ENCODE measurements around the gene FOXP4.

The FOXP4 gene

GRCh38 chr6:41511443-41512060 lies 34.6 kb upstream of the FOXP4 start:
- TF ChIP-seq GATA1 (IDR thresholded peaks at IDR 0.05; ENCODE audit: low read depth, low read length): no peak
- TF ChIP-seq POLR2A (IDR thresholded peaks at IDR 0.05; ENCODE audit: low read length): no peak
- no peak for DNase-seq

GRCh38 chr6:41512146-41512701 lies 34.0 kb upstream of the FOXP4 start:
- no peak for DNase-seq
- no peak for TF ChIP-seq POLR2A (IDR thresholded peaks at IDR 0.05; ENCODE audit: low read length)
- TF ChIP-seq GATA1 (IDR thresholded peaks at IDR 0.05; ENCODE audit: low read depth, low read length): no peak

- no peak for TF ChIP-seq POLR2A (IDR thresholded peaks at IDR 0.05; ENCODE audit: low read length)
- no peak for TF ChIP-seq GATA1 (IDR thresholded peaks at IDR 0.05; ENCODE audit: low read depth, low read length)
- no peak for DNase-seq
Observed at GRCh38 chr6:41515995-41516394, 30.2 kb upstream of the FOXP4 start.

- TF ChIP-seq POLR2A (IDR thresholded peaks at IDR 0.05; ENCODE audit: low read length): no peak
- TF ChIP-seq GATA1 (IDR thresholded peaks at IDR 0.05; ENCODE audit: low read depth, low read length): no peak
- DNase-seq: no peak
Observed at GRCh38 chr6:41518118-41518517, 28.1 kb upstream of the FOXP4 start.

GRCh38 chr6:41519305-41519744 lies 26.9 kb upstream of the FOXP4 start:
- TF ChIP-seq POLR2A (IDR thresholded peaks at IDR 0.05; ENCODE audit: low read length) (no peak), GATA1 (IDR thresholded peaks at IDR 0.05; ENCODE audit: low read depth, low read length) (no peak)
- no peak for DNase-seq

GRCh38 chr6:41519745-41520699 lies 26.2 kb upstream of the FOXP4 start:
- no peak for DNase-seq
- TF ChIP-seq GATA1 (IDR thresholded peaks at IDR 0.05; ENCODE audit: low read depth, low read length) (no peak), POLR2A (IDR thresholded peaks at IDR 0.05; ENCODE audit: low read length) (no peak)

GRCh38 chr6:41522780-41523548 lies 23.2 kb upstream of the FOXP4 start:
- TF ChIP-seq GATA1 (IDR thresholded peaks at IDR 0.05; ENCODE audit: low read depth, low read length) (no peak), POLR2A (IDR thresholded peaks at IDR 0.05; ENCODE audit: low read length) (no peak)

GRCh38 chr6:41523915-41524633 lies 22.1 kb upstream of the FOXP4 start:
- TF ChIP-seq GATA1 (IDR thresholded peaks at IDR 0.05; ENCODE audit: low read depth, low read length) (no peak), POLR2A (IDR thresholded peaks at IDR 0.05; ENCODE audit: low read length) (no peak)
- no peak for DNase-seq

More at GRCh38 chr6:41522780-41523548, 23.2 kb upstream of the FOXP4 start:
- no peak for DNase-seq

- no peak for TF ChIP-seq POLR2A (IDR thresholded peaks at IDR 0.05; ENCODE audit: low read length)
- TF ChIP-seq GATA1 (IDR thresholded peaks at IDR 0.05; ENCODE audit: low read depth, low read length): no peak
- DNase-seq: no peak
Observed at GRCh38 chr6:41524634-41525011, 21.6 kb upstream of the FOXP4 start.

GRCh38 chr6:41527721-41528408 lies 18.3 kb upstream of the FOXP4 start:
- DNase-seq: no peak

GRCh38 chr6:41528409-41528963 lies 17.7 kb upstream of the FOXP4 start:
- TF ChIP-seq POLR2A (IDR thresholded peaks at IDR 0.05; ENCODE audit: low read length): no peak
- TF ChIP-seq GATA1 (IDR thresholded peaks at IDR 0.05; ENCODE audit: low read depth, low read length): no peak
- DNase-seq: no peak

More at GRCh38 chr6:41527721-41528408, 18.3 kb upstream of the FOXP4 start:
- TF ChIP-seq GATA1 (IDR thresholded peaks at IDR 0.05; ENCODE audit: low read depth, low read length) (no peak), POLR2A (IDR thresholded peaks at IDR 0.05; ENCODE audit: low read length) (no peak)

GRCh38 chr6:41529049-41529448 lies 17.1 kb upstream of the FOXP4 start:
- no peak for DNase-seq
- TF ChIP-seq GATA1 (IDR thresholded peaks at IDR 0.05; ENCODE audit: low read depth, low read length): no peak
- TF ChIP-seq POLR2A (IDR thresholded peaks at IDR 0.05; ENCODE audit: low read length): no peak
